ENCODE measurements around the gene ELN. TPM values are rescaled to one million over a fixed set of nuclear protein-coding genes. Genes with fewer than 3 reads are reported as not detected.

The ELN gene
- total RNA-seq, 1 experiment from 2014 or later = 0.26 TPM

DNA sequence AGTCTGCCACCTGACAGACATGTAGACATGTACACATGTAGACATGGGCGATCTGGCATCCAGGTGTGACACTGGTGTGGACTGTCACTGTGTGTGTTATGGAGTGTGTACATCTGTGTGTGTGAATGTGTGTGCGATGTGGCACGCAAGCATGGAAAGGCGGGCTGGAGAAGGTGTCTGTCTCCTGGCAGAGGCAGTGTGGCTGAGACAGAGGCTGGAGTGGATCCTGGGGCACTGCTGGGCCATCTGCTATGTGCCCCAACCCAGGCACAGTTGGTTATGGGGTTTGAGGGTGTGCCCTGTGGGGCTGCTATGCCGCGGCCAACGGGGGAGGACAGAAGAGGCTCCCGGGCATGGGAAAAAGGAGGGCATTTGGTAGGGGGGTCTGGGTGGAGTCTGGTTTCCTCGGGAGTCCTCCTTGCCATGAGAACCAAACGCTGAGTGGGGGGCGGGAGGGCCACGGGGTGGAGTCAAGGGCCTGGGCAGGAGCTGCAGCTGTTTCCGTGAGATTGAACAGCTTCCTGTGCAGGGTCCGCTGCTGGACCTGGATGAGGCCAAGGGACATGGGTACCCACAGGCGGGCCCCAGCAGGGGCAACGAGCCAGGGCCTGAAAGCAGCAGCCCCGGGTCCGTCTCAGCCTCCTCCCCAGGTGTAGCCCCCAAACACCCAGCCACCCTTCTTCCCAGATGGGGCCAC is 1.3 kb downstream of the ELN start:
- Histone ChIP-seq H3K4me3 (ENCODE audit: low read depth in 2 of 2, low read length in 2 of 2) (no peak overlapping the region), H3K27me3 (ENCODE audit: control insufficient read depth, insufficient read depth, low read length) (no peaks in the 10 kb centered on the region), H3K27ac (ENCODE audit: low read length) (no peak overlapping the region), H3K9me3 (ENCODE audit: control insufficient read depth, insufficient read depth, low read depth, low read length) (no peaks in the 10 kb centered on the region), H3K4me1 (ENCODE audit: control insufficient read depth, insufficient read depth, low read length) (peaks cover 18% of the 10 kb centered on the region), H3K36me3 (ENCODE audit: control insufficient read depth, insufficient read depth, low read length) (no peaks in the 10 kb centered on the region)
- POLR2A ChIA-PET = no interaction called here
- in situ Hi-C loops (cut with HindIII; ENCODE audit: low pct_unique_long_range_greater_than_20kb, low sequenced_read_pairs) (no loop called here), intact Hi-C loops (cut with micrococcal nuclease; ENCODE audit: unreplicated experiment) (loop anchor here (10.0 kb wide), 1 partner anchor 134 kb away; no protein-coding TSS in a partner anchor)
- no peak for DNase-seq (ENCODE audit: low read depth, low spot score)
- TF ChIP-seq TCF7L2 (IDR thresholded peaks at IDR 0.05; ENCODE audit: low read depth, low read length) = no peak
- TF ChIP-seq POLR2AphosphoS5 (IDR thresholded peaks at IDR 0.05; ENCODE audit: low read depth, low read length) = no peak
- TF ChIP-seq CTCF (IDR thresholded peaks at IDR 0.05) = no peak
- no peak for TF ChIP-seq SIN3A (IDR thresholded peaks at IDR 0.05; ENCODE audit: borderline replicate concordance, insufficient read depth, low read depth, low read length)
- TF ChIP-seq, protein P1, sequence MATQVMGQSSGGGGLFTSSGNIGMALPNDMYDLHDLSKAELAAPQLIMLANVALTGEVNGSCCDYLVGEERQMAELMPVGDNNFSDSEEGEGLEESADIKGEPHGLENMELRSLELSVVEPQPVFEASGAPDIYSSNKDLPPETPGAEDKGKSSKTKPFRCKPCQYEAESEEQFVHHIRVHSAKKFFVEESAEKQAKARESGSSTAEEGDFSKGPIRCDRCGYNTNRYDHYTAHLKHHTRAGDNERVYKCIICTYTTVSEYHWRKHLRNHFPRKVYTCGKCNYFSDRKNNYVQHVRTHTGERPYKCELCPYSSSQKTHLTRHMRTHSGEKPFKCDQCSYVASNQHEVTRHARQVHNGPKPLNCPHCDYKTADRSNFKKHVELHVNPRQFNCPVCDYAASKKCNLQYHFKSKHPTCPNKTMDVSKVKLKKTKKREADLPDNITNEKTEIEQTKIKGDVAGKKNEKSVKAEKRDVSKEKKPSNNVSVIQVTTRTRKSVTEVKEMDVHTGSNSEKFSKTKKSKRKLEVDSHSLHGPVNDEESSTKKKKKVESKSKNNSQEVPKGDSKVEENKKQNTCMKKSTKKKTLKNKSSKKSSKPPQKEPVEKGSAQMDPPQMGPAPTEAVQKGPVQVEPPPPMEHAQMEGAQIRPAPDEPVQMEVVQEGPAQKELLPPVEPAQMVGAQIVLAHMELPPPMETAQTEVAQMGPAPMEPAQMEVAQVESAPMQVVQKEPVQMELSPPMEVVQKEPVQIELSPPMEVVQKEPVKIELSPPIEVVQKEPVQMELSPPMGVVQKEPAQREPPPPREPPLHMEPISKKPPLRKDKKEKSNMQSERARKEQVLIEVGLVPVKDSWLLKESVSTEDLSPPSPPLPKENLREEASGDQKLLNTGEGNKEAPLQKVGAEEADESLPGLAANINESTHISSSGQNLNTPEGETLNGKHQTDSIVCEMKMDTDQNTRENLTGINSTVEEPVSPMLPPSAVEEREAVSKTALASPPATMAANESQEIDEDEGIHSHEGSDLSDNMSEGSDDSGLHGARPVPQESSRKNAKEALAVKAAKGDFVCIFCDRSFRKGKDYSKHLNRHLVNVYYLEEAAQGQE (IDR thresholded peaks at IDR 0.05; ENCODE audit: insufficient read depth in 1 of 2, low read depth in 2 of 2, low read length in 1 of 2) = no peak
- no peak for ATAC-seq
- CTCF ChIA-PET = interaction anchor here (0.5 kb wide), 1 partner anchor 131 kb away, joined by 4 read pairs; no protein-coding TSS in a partner anchor
- BruUV-seq (replicated peaks) = no TSS peak

DNA sequence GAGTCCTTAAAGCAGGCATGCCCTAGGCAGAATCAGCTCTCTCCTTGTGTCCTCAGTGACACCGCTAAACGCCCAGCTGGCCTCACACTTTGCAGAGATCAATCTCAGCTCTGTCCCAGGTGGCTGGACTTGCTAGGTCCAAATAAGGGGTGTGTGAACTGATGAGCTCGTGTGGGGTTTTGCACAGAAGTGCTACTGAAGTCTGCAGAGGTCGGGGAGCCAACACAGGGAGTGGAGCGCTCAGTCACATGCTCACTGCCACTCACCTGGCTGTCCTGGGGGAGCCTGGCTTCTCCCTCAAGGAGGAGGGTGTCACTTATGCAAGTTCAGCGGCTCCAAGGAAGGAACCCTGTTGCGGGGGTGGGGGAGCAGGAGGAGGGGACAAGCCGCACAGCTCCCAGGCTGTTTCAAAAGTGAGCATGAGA is 2.0 kb downstream of the ELN start:
- no peak overlapping the region for H3K27ac ChIP-seq (ENCODE audit: low read length)
- CTCF ChIA-PET = interaction anchor here (0.5 kb wide), 1 partner anchor 132 kb away, joined by 4 read pairs; no protein-coding TSS in a partner anchor
- H3K9me3 ChIP-seq (ENCODE audit: control insufficient read depth, insufficient read depth, low read depth, low read length) = no peaks in the 10 kb centered on the region
- POLR2A ChIA-PET = no interaction called here
- ATAC-seq (no peak), DNase-seq (ENCODE audit: low read depth, low spot score) (no peak)
- H3K27me3 ChIP-seq (ENCODE audit: control insufficient read depth, insufficient read depth, low read length) = no peaks in the 10 kb centered on the region
- H3K4me1 ChIP-seq (ENCODE audit: control insufficient read depth, insufficient read depth, low read length) = peaks cover 18% of the 10 kb centered on the region
- intact Hi-C loops (cut with micrococcal nuclease; ENCODE audit: unreplicated experiment) (loop anchor here (10.0 kb wide), 1 partner anchor 135 kb away; no protein-coding TSS in a partner anchor), in situ Hi-C loops (cut with HindIII; ENCODE audit: low pct_unique_long_range_greater_than_20kb, low sequenced_read_pairs) (no loop called here)
- no peak overlapping the region for H3K4me3 ChIP-seq (ENCODE audit: low read depth in 2 of 2, low read length in 2 of 2)
- H3K36me3 ChIP-seq (ENCODE audit: control insufficient read depth, insufficient read depth, low read length) = no peaks in the 10 kb centered on the region
- no TSS peak for BruUV-seq (replicated peaks)
- TF ChIP-seq SIN3A (IDR thresholded peaks at IDR 0.05; ENCODE audit: borderline replicate concordance, insufficient read depth, low read depth, low read length) (no peak), TCF7L2 (IDR thresholded peaks at IDR 0.05; ENCODE audit: low read depth, low read length) (no peak), POLR2AphosphoS5 (IDR thresholded peaks at IDR 0.05; ENCODE audit: low read depth, low read length) (no peak), CTCF (IDR thresholded peaks at IDR 0.05) (no peak)
- TF ChIP-seq, protein P1 (IDR thresholded peaks at IDR 0.05; ENCODE audit: insufficient read depth in 1 of 2, low read depth in 2 of 2, low read length in 1 of 2) = no peak
